Left hindlimb (tissue), 1 donor: ENCODE results near the gene FAM118B.

Source experiments
- DNase-seq: peaks from one replicate; pipeline ENCODE4 v3.0.0-alpha.2; 2018

Gene FAM118B

GRCh38 chr11:126211236-126212088 is at the start of gene FAM118B, which contains the start of gene RPUSD4:
FAM118B (plus strand) TSS chr11:126211782; CDS start chr11:126235002, 23,220 bp downstream.
RPUSD4 (minus strand) TSS chr11:126211650; CDS start chr11:126211638, 12 bp downstream.
- peak; percentile 99 for DNase-seq

- DNase-seq: no peak
These were observed 49.1 kb upstream of the FAM118B start for GRCh38 chr11:126162306-126163030.

GRCh38 chr11:126163074-126163700 is 48.4 kb upstream of the FAM118B start:
- peak; percentile 71 for DNase-seq

GRCh38 chr11:126163779-126164178 is 47.8 kb upstream of the FAM118B start:
- DNase-seq: no peak

- no peak for DNase-seq
These were observed 46.8 kb upstream of the FAM118B start for GRCh38 chr11:126164781-126165180.

GRCh38 chr11:126165311-126165720 is 46.3 kb upstream of the FAM118B start:
- DNase-seq: no peak

GRCh38 chr11:126165757-126166156 is 45.8 kb upstream of the FAM118B start:
- DNase-seq: peak; percentile 56

GRCh38 chr11:126166413-126166812 is 45.2 kb upstream of the FAM118B start:
- DNase-seq: no peak

GRCh38 chr11:126167488-126167887 is 44.1 kb upstream of the FAM118B start:
- DNase-seq: peak; percentile 73

- DNase-seq: no peak
These were observed 42.3 kb upstream of the FAM118B start for GRCh38 chr11:126169291-126169690.

GRCh38 chr11:126172596-126173038 is 39.0 kb upstream of the FAM118B start:
- DNase-seq: no peak

- DNase-seq: no peak
These were observed 38.3 kb upstream of the FAM118B start for GRCh38 chr11:126173257-126173656.

- no peak for DNase-seq
These were observed 36.8 kb upstream of the FAM118B start for GRCh38 chr11:126174816-126175215.

- peak; percentile 71 for DNase-seq
These were observed 36.2 kb upstream of the FAM118B start for GRCh38 chr11:126175393-126175792.

- DNase-seq: no peak
These were observed 34.6 kb upstream of the FAM118B start for GRCh38 chr11:126176853-126177470.

GRCh38 chr11:126181939-126182730 is 29.4 kb upstream of the FAM118B start:
- DNase-seq: no peak

GRCh38 chr11:126182787-126183445 is 28.7 kb upstream of the FAM118B start:
- DNase-seq: no peak

- no peak for DNase-seq
These were observed 26.1 kb upstream of the FAM118B start for GRCh38 chr11:126185259-126186024.

- no peak for DNase-seq
These were observed 25.4 kb upstream of the FAM118B start for GRCh38 chr11:126186025-126186698.
